ENCODE measurements around the gene OPA1.

GRCh38 chr3:193621127-193621526, 28.1 kb downstream of the OPA1 start:
- no peak for TF ChIP-seq CTCF (IDR thresholded peaks at IDR 0.05)
- no peak for TF ChIP-seq EP300 (IDR thresholded peaks at IDR 0.05)

Data from stomach (tissue), 4 donors.